A549 (cell line): Measurements from ENCODE around the gene OXLD1.

Experiments
- CEBPB ChIP-seq, 2 experiments: fragments of >200 bp in 1 of 2; sonication (Bioruptor Twin) in 1 of 2; formaldehyde crosslinking in 1 of 2; IDR thresholded peaks; 2 replicates each; pipeline ENCODE4 v1.6.1; 2012 to 2016
- CTCF ChIP-seq: fragments of >200 bp; sonication (Bioruptor Twin); formaldehyde crosslinking; IDR thresholded peaks from 3 replicates; pipeline ENCODE4 v1.5.1; 2016
- HOXB13 ChIP-seq: fragments of 250-450 bp; sonication (Bioruptor Pico); IDR thresholded peaks from 2 replicates; pipeline ENCODE4 v1.5.0; 2020; ENCODE audit warnings: low read depth, mild to moderate bottlenecking, moderate library complexity
- MAX ChIP-seq: IDR thresholded peaks from 2 replicates; pipeline ENCODE4 v1.6.1; 2012
- RFX5 ChIP-seq: fragments of 450-650 bp; IDR thresholded peaks from 2 replicates; pipeline ENCODE4 v1.7.1; 2014; ENCODE audit warnings: antibody characterized with exemption, mild to moderate bottlenecking, moderate library complexity

- TF ChIP-seq CTCF (no peak), MAX (no peak), HOXB13 (no peak), CEBPB (IDR thresholded peaks at IDR 0.05) (no peak), RFX5 (no peak)
Measured at GRCh38 chr17:81652906-81653771, 13.3 kb downstream of the OXLD1 start.
